Liver (tissue), 3 donors: ENCODE results near the gene IFT81.

Experiments
- REST ChIP-seq: IDR thresholded peaks from 2 replicates; pipeline ENCODE4 v1.6.1; 2016; ENCODE audit warnings: antibody characterized with exemption, mild to moderate bottlenecking
- RXRA ChIP-seq, 2 donors: IDR thresholded peaks; 2 replicates each; pipeline ENCODE4 v1.6.1; 2017 to 2018; ENCODE audit warnings: antibody characterized with exemption in 2 of 2, mild to moderate bottlenecking in 1 of 2
- TAF1 ChIP-seq: conservative IDR thresholded peaks from 2 replicates; pipeline ENCODE4 v1.6.1; 2016; ENCODE audit warnings: antibody characterized with exemption, mild to moderate bottlenecking
- TF ChIP-seq, protein P1 (sequence below): fragments of 150-350 bp; IDR thresholded peaks from 2 replicates; pipeline ENCODE4 v1.5.1; 2017; ENCODE audit warnings: improper control_type of control experiment, low read depth, low read length; ENCODE audit not compliant: missing input control
- donor health status: healthy.
- donor health status: healthy.

- TF ChIP-seq, protein P1, sequence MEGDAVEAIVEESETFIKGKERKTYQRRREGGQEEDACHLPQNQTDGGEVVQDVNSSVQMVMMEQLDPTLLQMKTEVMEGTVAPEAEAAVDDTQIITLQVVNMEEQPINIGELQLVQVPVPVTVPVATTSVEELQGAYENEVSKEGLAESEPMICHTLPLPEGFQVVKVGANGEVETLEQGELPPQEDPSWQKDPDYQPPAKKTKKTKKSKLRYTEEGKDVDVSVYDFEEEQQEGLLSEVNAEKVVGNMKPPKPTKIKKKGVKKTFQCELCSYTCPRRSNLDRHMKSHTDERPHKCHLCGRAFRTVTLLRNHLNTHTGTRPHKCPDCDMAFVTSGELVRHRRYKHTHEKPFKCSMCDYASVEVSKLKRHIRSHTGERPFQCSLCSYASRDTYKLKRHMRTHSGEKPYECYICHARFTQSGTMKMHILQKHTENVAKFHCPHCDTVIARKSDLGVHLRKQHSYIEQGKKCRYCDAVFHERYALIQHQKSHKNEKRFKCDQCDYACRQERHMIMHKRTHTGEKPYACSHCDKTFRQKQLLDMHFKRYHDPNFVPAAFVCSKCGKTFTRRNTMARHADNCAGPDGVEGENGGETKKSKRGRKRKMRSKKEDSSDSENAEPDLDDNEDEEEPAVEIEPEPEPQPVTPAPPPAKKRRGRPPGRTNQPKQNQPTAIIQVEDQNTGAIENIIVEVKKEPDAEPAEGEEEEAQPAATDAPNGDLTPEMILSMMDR = no peak
- TF ChIP-seq TAF1 = no peak
- TF ChIP-seq REST = no peak
- TF ChIP-seq RXRA (IDR thresholded peaks at IDR 0.05) = no peak
Observed at GRCh38 chr12:110244829-110245228, 120.7 kb downstream of the IFT81 start.
